ENCODE results near the gene HSF4.
A peak's percentile ranks its signal among the peaks of the same experiment; 100 is the strongest.

The HSF4 gene

GRCh38 chr16:67166598-67167168, 2.1 kb downstream of the HSF4 start:
- no peak for DNase-seq (ENCODE audit: low spot score)

GRCh38 chr16:67167588-67167987, 3.0 kb downstream of the HSF4 start:
- no peak for DNase-seq (ENCODE audit: low spot score)

- DNase-seq (ENCODE audit: low spot score), result no peak
Measured at GRCh38 chr16:67169011-67169451, 4.5 kb downstream of the HSF4 start.

GRCh38 chr16:67169642-67170167, 5.2 kb downstream of the HSF4 start:
- DNase-seq (ENCODE audit: low spot score), result no peak

GRCh38 chr16:67170168-67170948, 5.8 kb downstream of the HSF4 start, which contains the start of gene NOL3:
NOL3 (plus strand) TSS chr16:67170538.
- peak; percentile 91 for DNase-seq (ENCODE audit: low spot score)

- DNase-seq (ENCODE audit: low spot score), result no peak
Measured at GRCh38 chr16:67170949-67171649, 6.6 kb downstream of the HSF4 start.

GRCh38 chr16:67173323-67173722, 8.8 kb downstream of the HSF4 start:
- DNase-seq (ENCODE audit: low spot score), result no peak

GRCh38 chr16:67173808-67174705, 9.5 kb downstream of the HSF4 start:
- DNase-seq (ENCODE audit: low spot score), result peak; percentile 92

GRCh38 chr16:67174706-67175231, 10.2 kb downstream of the HSF4 start:
- DNase-seq (ENCODE audit: low spot score), result no peak

- no peak for DNase-seq (ENCODE audit: low spot score)
Measured at GRCh38 chr16:67176662-67177061, 12.1 kb downstream of the HSF4 start.

- DNase-seq (ENCODE audit: low spot score), result peak; percentile 78
Measured at GRCh38 chr16:67177743-67178699, 13.5 kb downstream of the HSF4 start.

- no peak for DNase-seq (ENCODE audit: low spot score)
Measured at GRCh38 chr16:67179421-67180080, 15.0 kb downstream of the HSF4 start.

GRCh38 chr16:67180166-67180565, 15.6 kb downstream of the HSF4 start:
- DNase-seq (ENCODE audit: low spot score), result no peak

- no peak for DNase-seq (ENCODE audit: low spot score)
Measured at GRCh38 chr16:67181346-67181745, 16.8 kb downstream of the HSF4 start.

- DNase-seq (ENCODE audit: low spot score), result no peak
Measured at GRCh38 chr16:67182288-67182687, 17.7 kb downstream of the HSF4 start.

- DNase-seq (ENCODE audit: low spot score), result no peak
Measured at GRCh38 chr16:67183284-67183626, 18.7 kb downstream of the HSF4 start.

- DNase-seq (ENCODE audit: low spot score), result peak; percentile 99
Measured at GRCh38 chr16:67183627-67184452, 19.3 kb downstream of the HSF4 start, which contains the start of gene MATCAP1. MATCAP1 (minus strand) TSS chr16:67183963; CDS start chr16:67180610, 3,353 bp downstream.

GRCh38 chr16:67184453-67184994, 20.0 kb downstream of the HSF4 start:
- DNase-seq (ENCODE audit: low spot score), result no peak

Measured in HuH-7.5 (cell line).